ENCODE results near the gene NDUFC1. TPM values are rescaled to one million over a fixed set of nuclear protein-coding genes. Genes with fewer than 3 reads are reported as not detected.

NDUFC1 gene
- total and polyA plus RNA-seq, 2 donors (not counting 1 experiment from before 2014, with no cell fraction given): 16.9 to 19.1 TPM

GRCh38 chr4:139247700-139248238 is 54.5 kb downstream of the NDUFC1 start:
- POLR2A ChIA-PET: no interaction called here
- no peak overlapping the region for H3K9ac ChIP-seq (ENCODE audit: low read length)

GRCh38 chr4:139247241-139247640 is 55.0 kb downstream of the NDUFC1 start:
- H3K79me2 ChIP-seq (ENCODE audit: control insufficient read depth, insufficient read depth, low read length): no peaks in the 10 kb centered on the region
- no peaks in the 10 kb centered on the region for H3K36me3 ChIP-seq (replicated peaks in 1 of 2; ENCODE audit: control extremely low read depth in 1 of 2, control insufficient read depth in 1 of 2, extremely low read depth in 1 of 2, insufficient read depth in 2 of 2, low read length in 1 of 2)
- H3K4me1 Mint-ChIP-seq: no peaks in the 10 kb centered on the region
- no peaks in the 10 kb centered on the region for H4K20me1 ChIP-seq (ENCODE audit: control insufficient read depth, insufficient read depth, low read length, poor library complexity, severe bottlenecking)
- H3K27me3 ChIP-seq (replicated peaks in 1 of 4; ENCODE audit: control extremely low read depth in 1 of 4, control insufficient read depth in 3 of 4, insufficient read depth in 4 of 4, low read length in 3 of 4): no peaks in the 10 kb centered on the region
- H3K27ac Mint-ChIP-seq: no peak overlapping the region
- H3K4me1 ChIP-seq (ENCODE audit: control insufficient read depth in 2 of 2, insufficient read depth in 2 of 2, low read length in 2 of 2): no peaks in the 10 kb centered on the region
- H3K4me3 Mint-ChIP-seq: no peak overlapping the region
- ATAC-seq (ENCODE audit: low read depth) (no peak), DNase-seq (no peak)
- ChIA-PET POLR2A (no interaction called here), CTCF (interaction anchor here (1.7 kb wide), 1 partner anchor 19 kb away, joined by 3 read pairs; no protein-coding TSS in a partner anchor)
- H3K9me3 ChIP-seq (ENCODE audit: control extremely low read depth in 1 of 3, control insufficient read depth in 2 of 3, insufficient read depth in 1 of 3, low read length in 2 of 3): no peaks in the 10 kb centered on the region
- H2AFZ ChIP-seq (ENCODE audit: insufficient read depth, low read depth, low read length, poor library complexity, severe bottlenecking): no peak overlapping the region
- no peaks in the 10 kb centered on the region for H3K9me3 Mint-ChIP-seq (ENCODE audit: insufficient read depth)
- no peaks in the 10 kb centered on the region for H3K27me3 Mint-ChIP-seq
- TF ChIP-seq CTCF (IDR thresholded peaks at IDR 0.05): no peak
- no peak for TF ChIP-seq EZH2 (IDR thresholded peaks at IDR 0.05; ENCODE audit: borderline replicate concordance, insufficient read depth, low read depth, low read length, poor library complexity, severe bottlenecking)
- no peak overlapping the region for H3K4me3 ChIP-seq (ENCODE audit: control extremely low read depth in 1 of 5, extremely low read depth in 1 of 5, insufficient read depth in 1 of 5, low read depth in 2 of 5, low read length in 4 of 5)
- H3K27ac ChIP-seq (ENCODE audit: low read length in 2 of 2): no peak overlapping the region
- intact Hi-C loops (cut with micrococcal nuclease): no loop called here
- no peak overlapping the region for H3K4me2 ChIP-seq (replicated peaks; ENCODE audit: low read depth, low read length, poor library complexity, severe bottlenecking)
- H3K9ac ChIP-seq (ENCODE audit: low read length): no peak overlapping the region

More at GRCh38 chr4:139247700-139248238, 54.5 kb downstream of the NDUFC1 start:
- Histone ChIP-seq H3K9me3 (ENCODE audit: control extremely low read depth in 1 of 3, control insufficient read depth in 2 of 3, insufficient read depth in 1 of 3, low read length in 2 of 3) (no peaks in the 10 kb centered on the region), H3K4me2 (replicated peaks; ENCODE audit: low read depth, low read length, poor library complexity, severe bottlenecking) (no peak overlapping the region), H3K27ac (ENCODE audit: low read length in 2 of 2) (no peak overlapping the region), H4K20me1 (ENCODE audit: control insufficient read depth, insufficient read depth, low read length, poor library complexity, severe bottlenecking) (no peaks in the 10 kb centered on the region), H3K36me3 (replicated peaks in 1 of 2; ENCODE audit: control extremely low read depth in 1 of 2, control insufficient read depth in 1 of 2, extremely low read depth in 1 of 2, insufficient read depth in 2 of 2, low read length in 1 of 2) (no peaks in the 10 kb centered on the region), H2AFZ (ENCODE audit: insufficient read depth, low read depth, low read length, poor library complexity, severe bottlenecking) (no peak overlapping the region), H3K4me1 (ENCODE audit: control insufficient read depth in 2 of 2, insufficient read depth in 2 of 2, low read length in 2 of 2) (no peaks in the 10 kb centered on the region), H3K79me2 (ENCODE audit: control insufficient read depth, insufficient read depth, low read length) (no peaks in the 10 kb centered on the region), H3K4me3 (ENCODE audit: control extremely low read depth in 1 of 5, extremely low read depth in 1 of 5, insufficient read depth in 1 of 5, low read depth in 2 of 5, low read length in 4 of 5) (no peak overlapping the region), H3K27me3 (replicated peaks in 1 of 4; ENCODE audit: control extremely low read depth in 1 of 4, control insufficient read depth in 3 of 4, insufficient read depth in 4 of 4, low read length in 3 of 4) (no peaks in the 10 kb centered on the region)
- Mint-ChIP-seq H3K4me3 (no peak overlapping the region), H3K9me3 (ENCODE audit: insufficient read depth) (no peaks in the 10 kb centered on the region), H3K4me1 (peaks cover 1% of the 10 kb centered on the region), H3K27ac (no peak overlapping the region), H3K27me3 (no peaks in the 10 kb centered on the region)
- no peak for DNase-seq
- intact Hi-C loops (cut with micrococcal nuclease): no loop called here
- TF ChIP-seq EZH2 (IDR thresholded peaks at IDR 0.05; ENCODE audit: borderline replicate concordance, insufficient read depth, low read depth, low read length, poor library complexity, severe bottlenecking) (no peak), CTCF (IDR thresholded peaks at IDR 0.05) (no peak)
- ATAC-seq (ENCODE audit: low read depth): no peak
- CTCF ChIA-PET: interaction anchor here (1.7 kb wide), 1 partner anchor 20 kb away, joined by 3 read pairs; no protein-coding TSS in a partner anchor
- 100% methylated on average over 1 of the region's 4 CpGs for WGBS (ENCODE audit: insufficient coverage)
